ENCODE measurements around the gene APH1B. TPM values are rescaled to one million over a fixed set of nuclear protein-coding genes. Genes with fewer than 3 reads are reported as not detected.

APH1B gene
- total RNA-seq, 2 donors from 2014 or later, result 4.8 to 6.9 TPM

- no peaks in the 10 kb centered on the region for H3K27me3 ChIP-seq
- H3K4me3 ChIP-seq, result no peak overlapping the region
- H3K36me3 ChIP-seq, result no peaks in the 10 kb centered on the region
- peaks cover 0 to 41% of the 10 kb centered on the region in 2 donors for H3K4me1 ChIP-seq
- TF ChIP-seq CTCF (IDR thresholded peaks at IDR 0.05), result no peak
- DNase-seq (ENCODE audit: low spot score), result no peak
- H3K9me3 ChIP-seq, result no peaks in the 10 kb centered on the region
- H3K27ac ChIP-seq, result no peak overlapping the region
These were observed 68.0 kb downstream of the APH1B start for GRCh38 chr15:63345391-63345752.

GRCh38 chr15:63347074-63347857 is 69.9 kb downstream of the APH1B start:
- Histone ChIP-seq H3K4me3 (no peak overlapping the region), H3K36me3 (no peaks in the 10 kb centered on the region), H3K27me3 (no peaks in the 10 kb centered on the region), H3K9me3 (no peaks in the 10 kb centered on the region), H3K4me1 (peaks cover 0 to 44% of the 10 kb centered on the region in 2 donors), H3K27ac (no peak overlapping the region)
- no peak for TF ChIP-seq CTCF (IDR thresholded peaks at IDR 0.05)
- no peak for DNase-seq (ENCODE audit: low spot score)

- peaks cover 0 to 44% of the 10 kb centered on the region in 2 donors for H3K4me1 ChIP-seq
- no peaks in the 10 kb centered on the region for H3K9me3 ChIP-seq
- peak overlapping the region in 1 of 2 donors; percentile 8 for H3K27ac ChIP-seq
- no peaks in the 10 kb centered on the region for H3K36me3 ChIP-seq
- no peak overlapping the region for H3K4me3 ChIP-seq
- no peak for TF ChIP-seq CTCF (IDR thresholded peaks at IDR 0.05)
- peak; percentile 66 for DNase-seq (ENCODE audit: low spot score)
- no peaks in the 10 kb centered on the region for H3K27me3 ChIP-seq
These were observed 71.0 kb downstream of the APH1B start for GRCh38 chr15:63348392-63348791.

- DNase-seq (ENCODE audit: low spot score), result no peak
- Histone ChIP-seq H3K4me1 (peaks cover 0 to 44% of the 10 kb centered on the region in 2 donors), H3K27me3 (no peaks in the 10 kb centered on the region), H3K36me3 (no peaks in the 10 kb centered on the region), H3K9me3 (no peaks in the 10 kb centered on the region), H3K4me3 (no peak overlapping the region), H3K27ac (peak overlapping the region in 1 of 2 donors; percentile 51)
- no peak for TF ChIP-seq CTCF (IDR thresholded peaks at IDR 0.05)
These were observed 71.8 kb downstream of the APH1B start for GRCh38 chr15:63349156-63349555.

- no peaks in the 10 kb centered on the region for H3K27me3 ChIP-seq
- H3K4me3 ChIP-seq, result no peak overlapping the region
- no peak for DNase-seq (ENCODE audit: low spot score)
- peak overlapping the region; percentile 37 to 51 for H3K27ac ChIP-seq
- no peaks in the 10 kb centered on the region for H3K9me3 ChIP-seq
- H3K36me3 ChIP-seq, result no peaks in the 10 kb centered on the region
- TF ChIP-seq CTCF (IDR thresholded peaks at IDR 0.05), result no peak
- H3K4me1 ChIP-seq, result peaks cover 0 to 44% of the 10 kb centered on the region in 2 donors
These were observed 72.2 kb downstream of the APH1B start for GRCh38 chr15:63349621-63350020.

All from right atrium auricular region (tissue), 2 donors.